Mucosa of rectum (tissue), 2 donors: ENCODE measurements around the gene DPP6.
A peak's percentile ranks its signal among the peaks of the same experiment; 100 is the strongest.
"Not testable (repeated sequence)": the region's sequence is repeated elsewhere in the genome, so short reads cannot be mapped to it uniquely, and the experiment has no call there.

ENCODE experiments used
- H3K27ac ChIP-seq, 2 donors: one replicate each; pipeline ENCODE4 v1.7.0; 2013; ENCODE audit warnings: inconsistent platforms in 2 of 2, low read depth in 2 of 2, low read length in 2 of 2
- H3K27me3 ChIP-seq, 2 donors: one replicate each; pipeline ENCODE4 v1.7.0; 2013; ENCODE audit warnings: low read length in 2 of 2; ENCODE audit not compliant: control insufficient read depth in 2 of 2, insufficient read depth in 2 of 2
- H3K36me3 ChIP-seq, 2 donors: one replicate each; pipeline ENCODE4 v1.7.0; 2013; ENCODE audit warnings: low read length in 2 of 2; ENCODE audit not compliant: control insufficient read depth in 2 of 2, insufficient read depth in 2 of 2
- H3K4me1 ChIP-seq, 2 donors: one replicate each; pipeline ENCODE4 v1.7.0; 2013; ENCODE audit warnings: low read length in 2 of 2, mild to moderate bottlenecking in 1 of 2; ENCODE audit not compliant: control insufficient read depth in 2 of 2, insufficient read depth in 2 of 2
- H3K4me3 ChIP-seq, 2 donors: one replicate each; pipeline ENCODE4 v1.7.0; 2013; ENCODE audit warnings: low read length in 2 of 2
- H3K9ac ChIP-seq, 2 donors: one replicate each; pipeline ENCODE4 v1.7.0; 2013; ENCODE audit warnings: low read length in 2 of 2, low read depth in 1 of 2, mild to moderate bottlenecking in 1 of 2
- H3K9me3 ChIP-seq, 2 donors: one replicate each; pipeline ENCODE4 v1.7.0; 2013; ENCODE audit warnings: low read length in 2 of 2; ENCODE audit not compliant: control insufficient read depth in 2 of 2
- donor health status: healthy.
- donor health status: Normal muscosa, but diverticular disease.

DPP6 gene

DNA sequence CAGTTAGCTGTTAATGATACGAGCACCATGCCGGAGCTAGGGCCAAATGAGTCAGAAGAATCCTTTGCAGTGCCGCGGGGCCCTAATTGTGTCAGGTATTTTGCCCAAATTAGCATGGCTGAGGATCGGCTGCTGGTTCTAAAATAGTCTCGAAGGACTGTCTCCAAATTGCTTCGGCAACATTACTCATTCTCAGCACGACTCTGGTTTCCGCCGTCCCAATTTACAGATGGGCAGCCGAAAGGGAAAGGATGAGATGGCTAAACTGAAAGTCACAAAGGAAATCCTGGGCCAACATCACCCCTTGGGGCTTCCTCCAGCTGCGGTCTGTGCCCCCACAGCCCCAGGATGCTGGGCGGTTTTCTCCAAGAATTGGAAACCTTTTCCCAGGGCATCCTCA is 599.3 kb downstream of the DPP6 start:
- H3K4me3 ChIP-seq, result no peak overlapping the region
- H3K9ac ChIP-seq, result no peak overlapping the region
- H3K36me3 ChIP-seq, result no peaks in the 10 kb centered on the region
- no peak overlapping the region for H3K27ac ChIP-seq
- H3K4me1 ChIP-seq, result peaks cover 0 to 3% of the 10 kb centered on the region in 2 donors
- no peaks in the 10 kb centered on the region for H3K9me3 ChIP-seq
- H3K27me3 ChIP-seq, result no peaks in the 10 kb centered on the region

DNA sequence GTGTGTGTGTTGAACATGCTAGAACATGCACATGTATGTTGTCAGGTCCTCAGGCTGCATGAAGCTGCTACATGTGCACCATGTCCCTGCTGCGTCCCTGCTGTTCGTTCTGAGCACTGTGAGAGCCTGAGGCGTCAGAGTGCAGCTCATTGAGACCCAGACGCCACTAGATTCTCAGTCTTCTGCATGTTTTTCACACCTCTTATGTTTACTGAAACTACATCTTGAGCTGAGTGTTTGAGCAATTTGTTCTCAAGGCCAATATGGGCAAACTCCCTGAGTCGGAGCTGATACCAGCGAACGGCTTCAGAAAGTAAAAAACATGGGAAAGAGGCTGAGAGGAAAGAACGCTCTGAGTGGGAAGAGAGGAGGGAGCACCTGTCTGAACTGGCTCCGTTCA is 600.4 kb downstream of the DPP6 start:
- Histone ChIP-seq H3K4me1 (peaks cover 0 to 3% of the 10 kb centered on the region in 2 donors), H3K4me3 (no peak overlapping the region), H3K9ac (no peak overlapping the region), H3K9me3 (no peaks in the 10 kb centered on the region), H3K27ac (no peak overlapping the region), H3K36me3 (no peaks in the 10 kb centered on the region), H3K27me3 (no peaks in the 10 kb centered on the region)

DNA sequence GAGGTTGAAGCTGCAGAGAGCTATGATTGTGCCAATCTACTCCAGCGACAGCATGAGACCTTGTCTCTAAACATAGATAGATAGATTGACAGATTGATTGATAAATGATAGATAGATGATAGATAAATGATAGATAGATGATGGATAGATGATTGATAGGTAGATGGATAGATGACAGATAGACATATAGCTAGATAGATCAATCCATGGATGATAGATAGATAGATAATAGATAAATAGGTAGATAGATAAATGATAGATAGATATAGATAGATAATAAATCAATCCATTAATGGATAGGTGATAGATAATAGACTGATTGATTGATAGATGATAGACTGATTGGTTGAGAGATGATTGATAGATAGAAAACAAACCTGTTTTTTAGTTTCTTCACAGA is 601.1 kb downstream of the DPP6 start:
- no peaks in the 10 kb centered on the region for H3K9me3 ChIP-seq

DNA sequence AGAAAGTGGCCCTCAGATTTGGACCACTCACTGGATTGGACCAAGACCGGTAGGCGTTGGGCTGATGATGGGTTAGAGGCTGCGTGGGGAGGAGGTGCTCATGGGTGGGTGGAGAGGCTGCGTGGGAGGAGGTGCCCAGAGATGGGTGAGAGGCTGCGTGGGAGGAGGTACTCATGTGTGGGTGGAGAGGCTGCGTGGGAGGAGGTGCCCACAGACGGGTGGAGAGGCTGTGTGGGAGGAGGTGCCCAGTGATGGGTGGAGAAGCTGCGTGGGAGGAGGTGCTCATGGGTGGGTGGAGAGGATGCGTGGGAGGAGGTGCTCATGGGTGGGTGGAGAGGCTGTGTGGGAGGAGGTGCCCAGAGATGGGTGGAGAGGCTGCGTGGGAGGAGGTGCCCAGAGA is 604.4 kb downstream of the DPP6 start:
- Histone ChIP-seq H3K9ac (no peak overlapping the region), H3K4me1 (peaks cover 0 to 3% of the 10 kb centered on the region in 2 donors), H3K9me3 (no peaks in the 10 kb centered on the region), H3K4me3 (no peak overlapping the region), H3K27ac (no peak overlapping the region), H3K36me3 (no peaks in the 10 kb centered on the region), H3K27me3 (no peaks in the 10 kb centered on the region)

More for the DNA sequence above, 601.1 kb downstream of the DPP6 start:
- H3K36me3 ChIP-seq, result no peaks in the 10 kb centered on the region
- no peaks in the 10 kb centered on the region for H3K27me3 ChIP-seq
- no peak overlapping the region for H3K9ac ChIP-seq
- no peak overlapping the region for H3K4me3 ChIP-seq
- H3K4me1 ChIP-seq, result peaks cover 0 to 3% of the 10 kb centered on the region in 2 donors
- no peak overlapping the region for H3K27ac ChIP-seq

DNA sequence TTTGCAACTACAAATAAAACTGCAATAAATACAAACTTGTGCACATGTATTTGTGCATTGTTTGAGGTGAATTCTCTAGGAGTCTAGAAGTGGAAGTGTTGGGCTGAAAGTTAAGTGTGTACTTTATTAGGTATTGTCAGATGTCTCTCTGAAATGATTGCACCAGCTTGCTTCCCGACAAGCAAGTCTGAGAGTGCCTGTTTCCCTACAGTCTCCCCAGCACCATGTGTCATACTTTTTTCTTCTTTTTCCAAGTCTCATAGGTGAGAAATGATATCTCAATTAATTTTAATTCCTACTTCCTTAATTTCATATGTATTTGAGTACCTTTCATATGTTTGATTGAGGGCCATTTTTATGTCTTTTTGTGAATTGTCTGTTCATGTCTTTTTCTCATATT is 614.6 kb downstream of the DPP6 start:
- H3K9me3 ChIP-seq, result peaks cover 2 to 9% of the 10 kb centered on the region in 2 donors
- no peak overlapping the region for H3K27ac ChIP-seq
- H3K9ac ChIP-seq, result no peak overlapping the region
- no peaks in the 10 kb centered on the region for H3K4me1 ChIP-seq
- H3K36me3 ChIP-seq, result no peaks in the 10 kb centered on the region
- no peaks in the 10 kb centered on the region for H3K27me3 ChIP-seq
- no peak overlapping the region for H3K4me3 ChIP-seq

DNA sequence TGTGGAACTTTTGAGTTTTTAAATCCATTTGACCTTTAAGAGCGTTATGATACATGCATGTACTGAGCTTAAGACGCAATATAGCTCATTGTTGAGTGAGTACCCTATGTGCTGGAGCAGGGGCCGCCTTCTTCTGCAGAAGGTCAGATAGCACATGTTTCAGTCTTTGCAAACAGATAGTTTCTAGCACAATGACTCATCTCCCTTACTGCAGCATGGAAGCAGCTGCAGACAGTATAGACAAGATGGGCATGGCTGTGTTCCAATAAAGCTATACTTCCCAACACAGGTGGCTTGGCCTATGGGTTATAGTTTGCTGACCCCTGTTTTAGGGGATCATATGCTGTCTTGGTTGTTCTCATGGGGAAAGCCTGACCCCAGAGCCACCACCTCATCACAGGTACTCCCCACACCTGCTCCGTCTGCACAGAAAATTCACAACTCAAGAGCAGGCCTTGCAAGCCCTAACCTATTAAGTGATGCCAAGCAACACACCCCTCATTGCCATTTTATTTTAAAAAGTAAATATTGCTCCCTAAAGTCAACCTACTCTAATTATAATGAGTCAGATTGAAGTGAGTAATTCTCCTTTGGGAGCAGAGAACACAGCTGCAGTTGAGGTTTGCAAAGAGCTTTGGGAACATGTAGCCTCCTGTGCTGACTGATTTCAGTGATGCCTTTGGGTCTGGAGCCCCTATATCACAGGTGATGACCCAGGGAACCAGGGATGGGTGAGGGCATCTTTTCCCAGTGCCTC is 620.6 kb downstream of the DPP6 start:
- Histone ChIP-seq H3K36me3 (no peaks in the 10 kb centered on the region), H3K27ac (no peak overlapping the region), H3K4me1 (peaks cover 4 to 10% of the 10 kb centered on the region in 2 donors), H3K9me3 (no peaks in the 10 kb centered on the region), H3K27me3 (no peaks in the 10 kb centered on the region), H3K9ac (no peak overlapping the region), H3K4me3 (no peak overlapping the region)

DNA sequence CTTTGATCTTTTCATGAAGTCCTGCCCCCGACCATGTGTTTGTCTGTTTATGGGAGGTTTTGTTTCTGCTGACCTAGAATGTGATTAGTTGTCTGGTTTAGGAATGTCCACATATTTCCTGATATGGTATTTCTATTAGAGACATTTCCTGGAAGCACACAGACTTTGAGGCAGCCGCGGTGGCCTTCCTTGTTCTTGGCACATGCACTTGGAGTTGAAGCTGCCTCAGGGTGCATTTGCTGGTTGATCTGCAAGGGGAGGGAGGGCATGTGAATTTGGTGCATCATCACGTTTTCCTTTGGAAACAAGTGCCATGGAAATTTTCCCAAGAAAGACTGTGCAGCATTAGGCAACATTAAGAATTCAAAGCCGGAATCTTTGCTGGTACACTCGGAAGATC is 622.0 kb downstream of the DPP6 start:
- no peaks in the 10 kb centered on the region for H3K9me3 ChIP-seq
- H3K36me3 ChIP-seq, result no peaks in the 10 kb centered on the region
- no peak overlapping the region for H3K27ac ChIP-seq
- no peak overlapping the region for H3K4me3 ChIP-seq
- no peak overlapping the region for H3K9ac ChIP-seq
- H3K27me3 ChIP-seq, result no peaks in the 10 kb centered on the region
- H3K4me1 ChIP-seq, result peaks cover 4 to 10% of the 10 kb centered on the region in 2 donors

DNA sequence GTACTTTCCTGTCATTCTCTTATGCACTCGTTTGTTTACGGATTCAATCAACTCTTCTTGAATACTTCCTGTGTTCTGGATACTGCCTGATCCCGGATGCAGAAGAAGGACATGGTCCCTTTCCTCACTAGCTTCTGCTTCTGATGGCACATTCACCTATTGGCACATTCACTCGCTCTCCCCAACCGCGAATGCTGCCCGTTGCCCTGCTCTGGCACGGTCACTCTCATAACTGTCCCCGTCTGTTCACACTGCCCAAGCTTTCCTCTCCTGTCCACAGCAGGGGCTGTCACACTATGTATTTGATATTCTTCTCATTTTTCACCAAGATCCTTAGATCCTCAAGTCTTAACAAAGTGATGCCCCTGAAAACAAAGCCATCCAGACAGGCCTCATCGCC is 623.4 kb downstream of the DPP6 start:
- H3K36me3 ChIP-seq, result no peaks in the 10 kb centered on the region
- H3K27me3 ChIP-seq, result no peaks in the 10 kb centered on the region
- peak overlapping the region; percentile 11 to 41 for H3K4me3 ChIP-seq
- H3K9me3 ChIP-seq, result no peaks in the 10 kb centered on the region
- peak overlapping the region in 1 of 2 donors; percentile 6 for H3K9ac ChIP-seq
- peaks cover 4 to 10% of the 10 kb centered on the region in 2 donors for H3K4me1 ChIP-seq
- peak overlapping the region in 1 of 2 donors; percentile 63 for H3K27ac ChIP-seq

DNA sequence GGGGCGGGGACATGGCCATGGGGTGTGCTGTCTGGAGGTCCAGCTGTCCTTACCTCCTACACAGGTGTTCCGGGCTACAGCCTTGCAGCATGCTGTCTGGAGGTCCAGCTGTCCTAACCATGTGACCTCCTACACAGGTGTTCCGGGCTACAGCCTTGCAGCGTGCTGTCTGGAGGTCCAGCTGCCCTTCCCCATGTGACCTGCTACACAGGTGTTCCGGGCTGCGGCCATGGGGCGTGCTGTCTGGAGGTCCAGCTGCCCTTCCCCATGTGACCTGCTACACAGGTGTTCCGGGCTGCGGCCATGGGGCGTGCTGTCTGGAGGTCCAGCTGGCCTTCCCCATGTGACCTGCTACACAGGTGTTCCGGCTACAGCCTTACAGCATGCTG is 623.8 kb downstream of the DPP6 start:
- Histone ChIP-seq H3K9ac (peak overlapping the region in 1 of 2 donors; percentile 33), H3K27ac (peak overlapping the region; percentile 23 to 63), H3K4me3 (peak overlapping the region; percentile 11 to 41), H3K4me1 (peaks cover 4 to 10% of the 10 kb centered on the region in 2 donors)
- not testable (repeated sequence) for H3K27me3 ChIP-seq, H3K9me3 ChIP-seq, H3K36me3 ChIP-seq

DNA sequence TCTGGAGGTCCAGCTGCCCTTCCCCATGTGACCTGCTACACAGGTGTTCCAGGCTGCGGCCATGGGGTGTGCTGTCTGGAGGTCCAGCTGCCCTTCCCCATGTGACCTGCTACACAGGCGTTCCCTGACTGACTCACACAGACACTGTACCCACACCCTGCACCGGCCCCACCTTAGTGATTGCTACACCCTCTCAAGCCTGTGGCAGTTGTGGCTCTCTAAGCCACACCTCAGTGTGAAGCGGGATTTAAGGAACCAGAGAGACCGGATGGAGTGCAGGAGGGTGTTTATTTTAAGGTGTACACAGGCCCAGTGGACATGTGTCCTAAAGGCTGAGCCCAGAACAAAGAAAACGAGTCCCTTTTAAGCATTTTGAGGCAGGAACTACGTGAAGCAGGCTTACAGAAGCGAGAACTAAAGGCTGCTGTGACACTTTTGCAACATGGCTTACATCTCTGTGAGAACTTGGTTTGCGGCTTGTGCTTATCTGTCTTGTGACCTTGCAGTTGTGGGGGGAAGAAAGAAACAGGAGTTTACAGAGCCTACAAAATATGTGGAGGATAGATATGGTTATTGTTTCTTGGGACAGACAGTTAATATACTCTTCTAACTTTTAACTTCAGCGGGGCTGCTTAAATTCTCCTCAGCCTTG is 624.4 kb downstream of the DPP6 start:
- Histone ChIP-seq H3K36me3 (no peaks in the 10 kb centered on the region), H3K27me3 (no peaks in the 10 kb centered on the region), H3K4me3 (peak overlapping the region; percentile 41 to 43), H3K9ac (peak overlapping the region in 1 of 2 donors; percentile 51), H3K9me3 (no peaks in the 10 kb centered on the region), H3K27ac (peak overlapping the region; percentile 23 to 87), H3K4me1 (peaks cover 4 to 10% of the 10 kb centered on the region in 2 donors)
